Spleen (tissue), 7 donors: ENCODE data around the gene PRR35.

Experiments
- CTCF ChIP-seq, 11 experiments: fragments of 200-600 bp in 7 of 11; fragments of 450-650 bp in 4 of 11; sonication (generic) in 4 of 11; IDR thresholded peaks in 8 of 11; conservative IDR thresholded peaks in 3 of 11; 1 replicate in 7 of 11; 2 replicates in 4 of 11; pipeline versions ENCODE4 v1.4.0 to v1.8.0; 2016 to 2021; ENCODE audit warnings: antibody characterized with exemption in 11 of 11, inconsistent platforms in 4 of 11, mild to moderate bottlenecking in 1 of 11
- POLR2AphosphoS5 ChIP-seq, 3 donors: sonication (generic); formaldehyde crosslinking; IDR thresholded peaks; one replicate each; pipeline ENCODE4 v1.5.1; 2017; ENCODE audit warnings: antibody characterized with exemption in 3 of 3
- donor health status: DM: no; HTN: no; CAD: no; lungs with moderate emphysema.
- donor health status: DM: no; HTN: no; CAD: no.
- donor health status: DM: no; HTN: no; CAD: no.

- TF ChIP-seq CTCF (IDR thresholded peaks at IDR 0.05 in 8 of 11, conservative IDR thresholded peaks at IDR 0.05 in 3 of 11) (no peak), POLR2AphosphoS5 (IDR thresholded peaks at IDR 0.05) (no peak)
These were observed 3.0 kb downstream of the PRR35 start for GRCh38 chr16:563072-563644.
